HUES48 (cell line): Measurements from ENCODE around the gene DLG2.
"Not testable (repeated sequence)": the region's sequence is repeated elsewhere in the genome, so short reads cannot be mapped to it uniquely, and the experiment has no call there.

Source experiments
- H3K27ac ChIP-seq: one replicate; pipeline ENCODE4 v1.7.0; 2013; ENCODE audit warnings: low read depth, low read length, inconsistent platforms
- H3K27me3 ChIP-seq: 2 replicates; pipeline ENCODE4 v1.6.1; 2013; ENCODE audit warnings: mild to moderate bottlenecking, low read length; ENCODE audit not compliant: control insufficient read depth, insufficient read depth
- H3K36me3 ChIP-seq: 2 replicates; pipeline ENCODE4 v1.6.1; 2013; ENCODE audit warnings: low read length; ENCODE audit not compliant: control insufficient read depth, insufficient read depth
- H3K4me1 ChIP-seq: 2 replicates; pipeline ENCODE4 v1.6.1; 2013; ENCODE audit warnings: mild to moderate bottlenecking, low read length; ENCODE audit not compliant: control insufficient read depth, insufficient read depth
- H3K4me3 ChIP-seq: 2 replicates; pipeline ENCODE4 v1.5.1; 2013; ENCODE audit warnings: mild to moderate bottlenecking, low read depth, low read length
- H3K9ac ChIP-seq: 2 replicates; pipeline ENCODE4 v1.6.1; 2013; ENCODE audit warnings: mild to moderate bottlenecking, low read depth, low read length, moderate library complexity
- H3K9me3 ChIP-seq: 2 replicates; pipeline ENCODE4 v1.6.1; 2013; ENCODE audit warnings: low read length; ENCODE audit not compliant: control insufficient read depth, insufficient read depth

Gene DLG2

DNA sequence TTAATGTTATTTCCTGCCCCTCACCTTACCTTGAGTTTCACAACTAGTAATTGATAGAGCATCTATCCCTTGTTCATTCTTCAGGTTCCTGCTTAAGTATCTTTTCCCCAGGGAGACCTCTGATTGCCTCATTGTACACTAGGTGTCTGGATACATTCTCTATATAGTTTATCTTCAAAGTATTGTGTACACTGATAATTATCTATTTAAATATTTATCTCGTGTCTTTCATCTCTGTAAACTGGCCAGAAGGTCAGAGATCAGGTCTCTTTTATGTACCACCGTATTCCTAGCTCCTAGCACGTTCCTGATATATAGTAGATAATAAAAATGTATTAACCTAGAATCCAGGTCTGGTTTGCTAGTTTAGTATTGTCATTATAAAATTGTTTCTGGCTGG, 7.6 kb upstream of the DLG2 start:
- H3K27me3 ChIP-seq, result no peaks in the 10 kb centered on the region

DNA sequence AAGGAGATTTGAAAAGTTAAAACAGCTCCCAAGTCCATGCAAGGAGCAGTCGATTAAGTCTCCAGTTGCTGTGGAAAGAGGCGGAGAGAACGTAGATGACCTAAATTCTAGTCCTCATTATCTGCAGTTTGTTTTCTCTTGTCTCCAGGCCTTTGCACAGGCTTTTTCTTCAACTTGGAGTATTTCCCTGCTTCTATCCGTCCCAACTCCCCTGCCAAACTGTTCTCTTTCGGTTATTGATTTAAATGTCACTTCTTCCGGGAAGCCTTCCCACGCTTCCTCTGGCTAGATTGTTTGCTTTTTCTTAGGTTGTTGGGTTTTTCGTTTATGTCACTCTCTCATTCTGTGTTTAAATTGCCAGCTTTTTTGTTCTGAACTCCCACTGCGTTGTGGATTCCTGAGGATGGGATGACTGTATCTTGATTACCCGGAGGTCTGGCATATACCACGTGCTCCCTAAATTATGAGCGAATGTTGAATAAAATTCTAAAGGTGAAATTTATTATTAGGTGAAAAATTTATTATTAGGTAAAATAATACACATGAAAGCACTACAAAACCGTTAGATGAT, 1.7 kb upstream of the DLG2 start:
- Histone ChIP-seq H3K27ac (peak overlapping the region; percentile 79), H3K9ac (peak overlapping the region; percentile 81), H3K4me3 (peak overlapping the region; percentile 96), H3K27me3 (no peaks in the 10 kb centered on the region), H3K36me3 (peaks cover 25% of the 10 kb centered on the region), H3K9me3 (no peaks in the 10 kb centered on the region), H3K4me1 (peaks cover 23% of the 10 kb centered on the region)

More for the DNA sequence above, 7.6 kb upstream of the DLG2 start:
- Histone ChIP-seq H3K4me3 (no peak overlapping the region), H3K36me3 (peaks cover 61% of the 10 kb centered on the region), H3K4me1 (peaks cover 3% of the 10 kb centered on the region; the same call in 1 of the 2 replicates), H3K27ac (no peak overlapping the region), H3K9ac (no peak overlapping the region), H3K9me3 (no peaks in the 10 kb centered on the region)

DNA sequence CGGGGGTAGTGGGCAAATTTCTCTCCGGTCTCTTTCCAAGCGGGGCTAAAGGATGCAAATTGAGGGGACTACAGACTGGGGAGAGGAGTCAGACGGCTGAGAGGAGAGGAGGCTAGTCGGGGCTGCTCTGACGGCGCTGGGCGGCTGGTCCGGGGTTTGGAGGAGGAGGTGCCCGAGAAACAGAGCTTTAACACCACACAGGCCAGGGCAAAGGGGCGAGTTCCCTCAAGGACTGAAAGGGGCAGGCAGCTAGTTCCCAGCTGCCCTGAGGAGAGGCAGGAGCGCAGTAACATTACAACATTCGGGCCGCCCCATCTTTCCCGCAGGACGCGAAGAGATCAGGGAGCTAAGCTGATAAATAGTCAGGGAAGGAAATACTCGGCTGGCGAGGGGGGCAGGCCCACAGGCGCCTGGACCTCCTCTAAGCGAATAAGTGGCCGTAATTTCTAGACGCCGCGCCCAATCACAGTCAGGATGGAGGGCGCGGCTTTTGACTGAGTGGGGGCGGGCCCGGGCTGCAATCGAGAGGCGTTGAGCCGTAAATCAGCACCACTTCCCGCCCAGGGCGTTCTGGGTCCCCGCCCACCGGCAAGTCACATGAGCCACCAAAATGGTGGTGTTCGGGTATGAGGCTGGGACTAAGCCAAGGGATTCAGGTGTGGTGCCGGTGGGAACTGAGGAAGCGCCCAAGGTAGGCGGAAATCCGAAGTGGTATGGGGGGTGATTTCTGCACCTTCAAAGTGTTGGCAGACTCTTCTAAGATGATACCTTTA, 1.0 kb upstream of the DLG2 start, which contains the start of gene TMEM126B:
TMEM126B (plus strand) TSS at position 596 of the 773 bp plus-strand sequence; CDS start at position 611, 15 bp downstream.
- H3K4me3 ChIP-seq, result peak within 1 kb of the TSS; percentile 96
- peaks cover 23% of the 10 kb centered on the region for H3K4me1 ChIP-seq
- H3K36me3 ChIP-seq, result peaks cover 21% of the 10 kb centered on the region
- H3K9ac ChIP-seq, result peak within 1 kb of the TSS; percentile 81
- peak within 1 kb of the TSS; percentile 83 for H3K27ac ChIP-seq
- no peaks in the 10 kb centered on the region for H3K9me3 ChIP-seq
- no peaks in the 10 kb centered on the region for H3K27me3 ChIP-seq

DNA sequence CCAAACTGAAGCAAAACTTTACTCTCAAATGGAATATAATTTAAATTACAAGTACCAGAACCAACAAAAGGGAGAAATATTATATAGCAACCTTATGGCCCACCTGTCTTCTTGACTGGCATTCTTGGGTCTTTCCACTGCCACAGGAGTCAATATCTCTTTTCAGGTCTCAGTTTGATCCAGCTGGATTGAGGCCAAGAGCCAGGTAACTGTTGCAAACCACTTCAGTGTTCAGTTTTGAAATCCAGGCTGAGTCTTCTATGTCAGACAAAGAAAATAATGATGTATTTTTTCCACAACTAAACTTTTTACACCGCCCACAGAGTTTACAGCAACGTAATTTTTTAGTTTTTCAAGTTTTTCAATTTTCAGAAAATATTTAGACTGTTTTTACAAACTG, 648 bp downstream of the DLG2 start:
- Histone ChIP-seq H3K27ac (no peak overlapping the region), H3K9ac (no peak overlapping the region), H3K36me3 (peaks cover 11% of the 10 kb centered on the region), H3K4me3 (peak overlapping the region; percentile 96), H3K4me1 (peaks cover 23% of the 10 kb centered on the region), H3K27me3 (no peaks in the 10 kb centered on the region), H3K9me3 (no peaks in the 10 kb centered on the region)

DNA sequence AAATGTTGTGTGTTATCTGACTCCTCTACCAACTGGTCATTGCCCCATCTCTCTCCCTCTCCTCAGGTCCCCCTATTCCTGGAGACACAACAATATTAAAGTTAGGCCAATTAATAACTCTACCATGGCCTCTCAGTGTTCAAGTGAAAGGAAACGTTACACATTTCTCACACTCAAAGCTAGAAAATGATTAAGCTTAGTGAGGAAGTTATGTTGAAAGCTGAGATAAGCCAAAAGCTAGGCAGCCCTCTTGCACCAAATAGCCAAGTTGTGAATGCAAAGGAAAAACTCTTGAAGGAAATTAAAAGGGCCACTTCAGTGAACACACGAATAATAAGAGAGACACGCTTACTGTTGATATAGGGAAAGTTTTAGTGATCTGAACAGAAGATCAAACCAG, 6.9 kb downstream of the DLG2 start:
- Histone ChIP-seq H3K4me1 (0 out of 2 replicates have a peak, but pooled peaks cover 1% of the 10 kb centered on the region), H3K36me3 (no peaks in the 10 kb centered on the region), H3K9ac (no peak overlapping the region), H3K4me3 (no peak overlapping the region), H3K27ac (no peak overlapping the region), H3K9me3 (no peaks in the 10 kb centered on the region), H3K27me3 (no peaks in the 10 kb centered on the region)

DNA sequence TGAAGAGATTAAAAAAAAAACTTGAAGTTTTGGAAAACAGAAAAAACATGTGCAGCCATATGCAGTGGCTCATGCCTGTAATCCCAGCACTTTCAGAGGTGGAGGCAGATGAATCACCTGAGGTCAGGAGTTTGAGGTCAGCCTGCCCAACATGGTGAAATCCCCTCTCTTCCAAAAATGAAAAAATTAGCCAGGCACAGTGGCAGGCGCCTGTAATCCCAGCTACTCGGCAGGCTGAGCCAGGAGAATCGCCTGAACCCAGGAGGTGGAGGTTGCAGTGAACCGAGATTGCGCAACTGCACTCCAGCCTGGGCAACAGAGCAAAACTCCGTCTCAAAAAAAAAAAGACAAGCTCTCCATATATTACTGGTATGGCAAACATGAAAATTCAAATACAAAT, 7.6 kb downstream of the DLG2 start:
- H3K9me3 ChIP-seq, result no peaks in the 10 kb centered on the region
- no peaks in the 10 kb centered on the region for H3K27me3 ChIP-seq
- H3K4me1 ChIP-seq, result no peaks in the 10 kb centered on the region
- no peaks in the 10 kb centered on the region for H3K36me3 ChIP-seq
- no peak overlapping the region for H3K4me3 ChIP-seq
- H3K9ac ChIP-seq, result no peak overlapping the region
- H3K27ac ChIP-seq, result no peak overlapping the region

DNA sequence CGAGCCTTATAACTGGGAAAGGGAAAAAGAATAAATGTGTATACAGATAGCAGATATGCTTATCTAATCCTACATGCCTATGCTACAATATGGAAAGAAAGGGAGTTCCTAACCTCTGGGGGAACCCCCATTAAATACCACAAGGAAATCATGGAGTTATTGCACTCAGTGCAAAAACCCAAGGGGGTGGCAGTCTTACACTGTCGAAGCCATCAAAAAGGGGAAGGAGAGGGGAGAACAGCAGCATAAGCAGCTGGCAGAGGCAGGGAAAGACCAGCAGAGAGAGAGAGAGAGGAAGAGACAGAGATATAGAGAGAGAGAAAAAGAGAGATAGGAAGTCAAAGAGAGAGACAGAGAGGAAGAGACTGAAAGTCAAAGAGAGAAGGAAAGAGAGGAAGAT, 15.5 kb downstream of the DLG2 start:
- H3K27ac ChIP-seq, H3K4me3 ChIP-seq, H3K36me3 ChIP-seq, H3K27me3 ChIP-seq, H3K9ac ChIP-seq, H3K9me3 ChIP-seq: not testable (repeated sequence)
- H3K4me1 ChIP-seq, result peaks cover 12% of the 10 kb centered on the region

DNA sequence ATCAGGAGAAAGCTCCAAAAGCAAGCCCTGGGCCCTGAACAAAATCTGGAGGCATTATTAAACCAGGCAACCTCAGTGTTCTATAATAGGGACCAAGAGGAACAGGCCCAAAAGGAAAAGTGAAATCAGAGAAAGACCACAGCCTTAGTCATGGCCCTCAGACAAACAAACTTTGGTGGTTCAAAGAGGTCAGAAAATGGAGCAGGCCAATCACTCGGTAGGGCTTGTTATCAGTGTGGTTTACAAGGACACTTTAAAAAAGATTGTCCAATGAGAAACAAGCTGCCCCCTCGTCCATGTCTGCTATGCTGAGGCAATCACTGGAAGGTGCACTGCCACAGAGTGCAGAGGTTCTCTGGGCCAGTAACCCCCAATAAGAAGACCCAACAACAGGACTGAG, 17.9 kb downstream of the DLG2 start:
- H3K27me3 ChIP-seq, H3K9me3 ChIP-seq, H3K36me3 ChIP-seq, H3K4me3 ChIP-seq, H3K27ac ChIP-seq, H3K9ac ChIP-seq: not testable (repeated sequence)
- peaks cover 21% of the 10 kb centered on the region for H3K4me1 ChIP-seq

DNA sequence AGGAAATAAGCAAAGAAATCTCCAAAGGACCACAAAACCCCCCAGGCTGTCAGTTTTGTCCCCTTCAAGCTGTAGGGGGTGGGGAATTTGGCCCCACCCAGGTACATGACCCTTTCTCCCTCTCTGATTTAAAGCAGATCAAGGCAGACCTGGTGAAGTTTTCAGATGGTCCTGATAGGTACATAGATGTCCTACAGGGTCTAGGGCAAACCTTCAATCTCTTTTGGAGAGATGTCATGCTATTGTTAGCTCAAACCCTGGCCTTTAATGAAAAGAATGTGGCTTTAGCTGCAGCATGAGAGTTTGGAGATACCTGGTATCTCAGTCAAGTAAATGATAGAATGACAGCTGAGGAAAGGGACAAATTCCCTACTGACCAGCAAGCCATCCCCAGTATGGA, 18.5 kb downstream of the DLG2 start:
- not testable (repeated sequence) for H3K9ac ChIP-seq, H3K27me3 ChIP-seq, H3K4me3 ChIP-seq, H3K9me3 ChIP-seq, H3K36me3 ChIP-seq
- Histone ChIP-seq H3K4me1 (peaks cover 21% of the 10 kb centered on the region), H3K27ac (peak overlapping the region; percentile 63)

DNA sequence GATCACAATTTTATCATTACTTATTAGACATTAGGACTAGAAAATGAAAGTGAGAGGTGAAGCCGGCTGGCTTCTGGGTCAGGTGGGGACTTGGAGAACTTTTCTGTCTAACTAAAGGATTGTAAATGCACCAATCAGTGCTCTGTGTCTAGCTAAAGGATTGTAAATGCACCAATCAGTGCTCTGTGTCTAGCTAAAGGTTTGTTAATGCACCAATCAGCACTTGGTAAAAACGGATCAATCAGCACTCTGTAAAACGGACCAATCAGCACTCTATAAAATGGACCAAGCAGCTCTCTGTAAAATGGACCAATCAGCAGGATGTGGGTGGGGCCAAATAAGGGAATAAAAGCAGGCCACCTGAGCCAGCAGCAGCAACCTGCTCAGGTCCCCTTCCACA, 20.9 kb downstream of the DLG2 start:
- not testable (repeated sequence) for H3K27ac ChIP-seq, H3K4me3 ChIP-seq, H3K27me3 ChIP-seq, H3K36me3 ChIP-seq, H3K9me3 ChIP-seq, H3K9ac ChIP-seq
- H3K4me1 ChIP-seq, result peaks cover 21% of the 10 kb centered on the region

DNA sequence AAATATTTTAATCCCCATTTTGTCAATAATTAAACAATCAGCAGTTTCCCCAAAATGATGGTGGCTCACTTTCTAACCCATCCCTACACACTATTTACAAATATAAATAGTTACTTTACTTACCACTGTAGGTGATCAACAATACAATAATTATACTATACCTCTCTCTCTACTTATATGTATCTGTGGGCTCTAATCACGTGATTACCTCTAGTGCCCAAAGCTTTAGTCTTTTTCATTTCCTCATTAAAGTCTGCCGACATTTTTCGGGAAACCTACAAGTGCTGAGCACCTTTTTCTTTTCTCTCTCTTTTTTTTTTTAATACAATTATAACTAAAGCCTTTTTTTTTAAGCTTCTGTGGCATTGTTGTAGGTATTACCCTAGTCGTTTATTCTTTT, 23.9 kb downstream of the DLG2 start:
- Histone ChIP-seq H3K4me3 (no peak overlapping the region), H3K4me1 (peaks cover 24% of the 10 kb centered on the region), H3K36me3 (no peaks in the 10 kb centered on the region), H3K9me3 (no peaks in the 10 kb centered on the region), H3K27me3 (no peaks in the 10 kb centered on the region), H3K9ac (no peak overlapping the region), H3K27ac (no peak overlapping the region)
